ENCODE results near the gene SPNS2.

The SPNS2 gene

DNA sequence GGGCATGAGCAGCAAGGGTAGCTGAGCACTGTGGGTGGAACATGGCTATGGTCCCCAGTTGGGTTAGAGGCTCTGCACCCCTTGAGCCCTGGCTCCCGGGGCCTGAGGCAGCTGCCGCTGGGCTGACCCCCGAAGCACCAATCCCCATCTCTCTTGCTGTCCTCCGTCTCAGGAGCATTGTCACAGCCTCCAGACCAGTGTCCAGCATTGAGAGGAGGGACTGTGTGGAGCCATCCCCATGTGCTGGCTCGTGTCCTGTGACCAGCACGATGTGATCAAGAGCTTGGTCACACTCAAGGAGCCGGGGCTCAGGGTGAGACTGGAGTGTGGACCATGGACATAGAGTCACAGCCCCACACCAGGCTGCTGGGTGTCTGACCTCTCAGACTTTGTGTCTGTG, 88.5 kb downstream of the SPNS2 start:
- TF ChIP-seq, protein P1, sequence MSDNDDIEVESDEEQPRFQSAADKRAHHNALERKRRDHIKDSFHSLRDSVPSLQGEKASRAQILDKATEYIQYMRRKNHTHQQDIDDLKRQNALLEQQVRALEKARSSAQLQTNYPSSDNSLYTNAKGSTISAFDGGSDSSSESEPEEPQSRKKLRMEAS (IDR thresholded peaks at IDR 0.05), result no peak
- no peak for TF ChIP-seq EP300 (IDR thresholded peaks at IDR 0.05; ENCODE audit: borderline replicate concordance)
- TF ChIP-seq RAD21 (IDR thresholded peaks at IDR 0.05; ENCODE audit: low read depth), result no peak
- TF ChIP-seq YY1 (IDR thresholded peaks at IDR 0.05; ENCODE audit: low read depth), result no peak
- no peak for TF ChIP-seq CREB1 (IDR thresholded peaks at IDR 0.05; ENCODE audit: low read depth)
- TF ChIP-seq TCF12 (IDR thresholded peaks at IDR 0.05; ENCODE audit: low read depth), result no peak

DNA sequence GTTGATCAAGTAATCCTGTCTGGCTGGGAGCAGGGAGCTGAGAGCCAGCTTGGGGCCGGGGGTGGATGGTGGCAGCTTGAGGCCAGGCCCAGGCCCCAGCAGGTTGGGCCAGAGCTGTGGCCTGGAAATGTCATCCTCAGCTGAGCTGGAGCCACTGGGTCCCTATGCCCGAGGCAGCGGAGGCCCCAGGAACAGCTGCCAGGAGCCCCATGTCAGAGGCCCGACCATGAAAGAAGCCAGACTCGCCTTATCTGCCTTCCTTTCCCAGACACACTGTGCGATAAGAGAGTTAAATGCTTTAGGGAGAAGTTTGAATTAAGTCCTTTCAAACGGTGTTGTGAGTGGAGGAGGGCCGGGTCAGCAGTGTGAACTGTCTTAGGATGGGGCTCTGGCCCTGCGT, 89.1 kb downstream of the SPNS2 start:
- TF ChIP-seq NFIC (IDR thresholded peaks at IDR 0.05), result no peak
- no peak for TF ChIP-seq CEBPB (IDR thresholded peaks at IDR 0.05)
- TF ChIP-seq YY1 (IDR thresholded peaks at IDR 0.05; ENCODE audit: low read depth), result no peak
- TF ChIP-seq, protein P2, sequence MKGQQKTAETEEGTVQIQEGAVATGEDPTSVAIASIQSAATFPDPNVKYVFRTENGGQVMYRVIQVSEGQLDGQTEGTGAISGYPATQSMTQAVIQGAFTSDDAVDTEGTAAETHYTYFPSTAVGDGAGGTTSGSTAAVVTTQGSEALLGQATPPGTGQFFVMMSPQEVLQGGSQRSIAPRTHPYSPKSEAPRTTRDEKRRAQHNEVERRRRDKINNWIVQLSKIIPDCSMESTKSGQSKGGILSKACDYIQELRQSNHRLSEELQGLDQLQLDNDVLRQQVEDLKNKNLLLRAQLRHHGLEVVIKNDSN (IDR thresholded peaks at IDR 0.05), result no peak
- TF ChIP-seq ZBTB7A (IDR thresholded peaks at IDR 0.05; ENCODE audit: low read depth), result no peak
- no peak for TF ChIP-seq TCF12 (IDR thresholded peaks at IDR 0.05; ENCODE audit: low read depth)
- TF ChIP-seq EP300 (IDR thresholded peaks at IDR 0.05; ENCODE audit: borderline replicate concordance), result no peak
- TF ChIP-seq RAD21 (IDR thresholded peaks at IDR 0.05; ENCODE audit: low read depth), result no peak
- no peak for TF ChIP-seq TEAD4 (IDR thresholded peaks at IDR 0.05)
- TF ChIP-seq FOXM1 (IDR thresholded peaks at IDR 0.05; ENCODE audit: borderline replicate concordance, low read depth), result no peak

DNA sequence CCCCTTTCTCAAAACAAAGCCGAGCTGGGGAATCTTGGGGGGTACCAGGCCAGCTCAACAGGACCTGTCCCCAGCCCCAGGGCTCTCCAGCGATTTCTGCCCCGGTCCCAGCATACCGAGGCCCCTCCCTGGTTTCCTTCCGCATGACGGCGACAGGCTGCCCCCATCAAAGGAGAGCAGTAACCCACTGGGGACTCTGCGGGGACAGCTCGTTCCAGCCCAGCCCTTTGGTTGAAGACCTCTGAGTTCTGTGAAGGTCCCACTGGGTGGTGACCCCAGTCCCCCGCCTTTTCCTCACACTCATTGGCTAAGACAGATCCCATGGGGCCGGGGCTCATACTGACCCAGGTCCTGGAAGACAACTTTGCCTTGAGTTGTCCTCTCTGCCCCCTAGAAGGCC, 89.7 kb downstream of the SPNS2 start:
- TF ChIP-seq EP300 (IDR thresholded peaks at IDR 0.05; ENCODE audit: borderline replicate concordance) (no peak), FOXM1 (IDR thresholded peaks at IDR 0.05; ENCODE audit: borderline replicate concordance, low read depth) (no peak), CEBPB (IDR thresholded peaks at IDR 0.05) (no peak), RAD21 (IDR thresholded peaks at IDR 0.05; ENCODE audit: low read depth) (no peak), ZBTB7A (IDR thresholded peaks at IDR 0.05; ENCODE audit: low read depth) (no peak), CREB1 (IDR thresholded peaks at IDR 0.05; ENCODE audit: low read depth) (no peak), TAF1 (IDR thresholded peaks at IDR 0.05; ENCODE audit: low read depth) (no peak), NFIC (IDR thresholded peaks at IDR 0.05) (no peak), EGR1 (IDR thresholded peaks at IDR 0.05) (no peak), TEAD4 (IDR thresholded peaks at IDR 0.05) (no peak), TCF12 (IDR thresholded peaks at IDR 0.05; ENCODE audit: low read depth) (no peak), YY1 (IDR thresholded peaks at IDR 0.05; ENCODE audit: low read depth) (no peak)
- TF ChIP-seq, protein P2 (IDR thresholded peaks at IDR 0.05), result no peak
- TF ChIP-seq, protein P3, sequence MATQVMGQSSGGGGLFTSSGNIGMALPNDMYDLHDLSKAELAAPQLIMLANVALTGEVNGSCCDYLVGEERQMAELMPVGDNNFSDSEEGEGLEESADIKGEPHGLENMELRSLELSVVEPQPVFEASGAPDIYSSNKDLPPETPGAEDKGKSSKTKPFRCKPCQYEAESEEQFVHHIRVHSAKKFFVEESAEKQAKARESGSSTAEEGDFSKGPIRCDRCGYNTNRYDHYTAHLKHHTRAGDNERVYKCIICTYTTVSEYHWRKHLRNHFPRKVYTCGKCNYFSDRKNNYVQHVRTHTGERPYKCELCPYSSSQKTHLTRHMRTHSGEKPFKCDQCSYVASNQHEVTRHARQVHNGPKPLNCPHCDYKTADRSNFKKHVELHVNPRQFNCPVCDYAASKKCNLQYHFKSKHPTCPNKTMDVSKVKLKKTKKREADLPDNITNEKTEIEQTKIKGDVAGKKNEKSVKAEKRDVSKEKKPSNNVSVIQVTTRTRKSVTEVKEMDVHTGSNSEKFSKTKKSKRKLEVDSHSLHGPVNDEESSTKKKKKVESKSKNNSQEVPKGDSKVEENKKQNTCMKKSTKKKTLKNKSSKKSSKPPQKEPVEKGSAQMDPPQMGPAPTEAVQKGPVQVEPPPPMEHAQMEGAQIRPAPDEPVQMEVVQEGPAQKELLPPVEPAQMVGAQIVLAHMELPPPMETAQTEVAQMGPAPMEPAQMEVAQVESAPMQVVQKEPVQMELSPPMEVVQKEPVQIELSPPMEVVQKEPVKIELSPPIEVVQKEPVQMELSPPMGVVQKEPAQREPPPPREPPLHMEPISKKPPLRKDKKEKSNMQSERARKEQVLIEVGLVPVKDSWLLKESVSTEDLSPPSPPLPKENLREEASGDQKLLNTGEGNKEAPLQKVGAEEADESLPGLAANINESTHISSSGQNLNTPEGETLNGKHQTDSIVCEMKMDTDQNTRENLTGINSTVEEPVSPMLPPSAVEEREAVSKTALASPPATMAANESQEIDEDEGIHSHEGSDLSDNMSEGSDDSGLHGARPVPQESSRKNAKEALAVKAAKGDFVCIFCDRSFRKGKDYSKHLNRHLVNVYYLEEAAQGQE (IDR thresholded peaks at IDR 0.05; ENCODE audit: low read depth), result no peak
- TF ChIP-seq, protein P1 (IDR thresholded peaks at IDR 0.05), result no peak
